ENCODE data around the gene CHMP4B.

DNA sequence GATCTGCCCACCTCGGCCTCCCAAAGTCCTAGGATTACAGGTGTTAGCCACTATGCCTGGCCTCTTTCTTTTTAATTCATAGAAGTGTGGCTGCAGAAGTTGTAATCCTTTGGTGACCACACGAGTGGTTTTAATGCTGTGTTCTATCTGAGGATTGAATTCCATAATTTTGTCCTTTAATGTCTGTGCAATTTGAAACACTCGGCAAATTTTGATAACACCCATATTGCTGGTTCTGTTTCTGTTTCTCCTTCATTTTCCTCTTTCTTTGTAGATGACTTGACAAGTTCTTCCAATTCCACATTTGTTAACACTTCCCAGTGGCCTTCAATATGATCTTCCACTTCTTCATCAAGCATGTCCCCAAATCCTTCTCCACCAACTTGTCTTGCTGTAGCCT is 2.8 kb upstream of the CHMP4B start:
- TF ChIP-seq, protein P1, sequence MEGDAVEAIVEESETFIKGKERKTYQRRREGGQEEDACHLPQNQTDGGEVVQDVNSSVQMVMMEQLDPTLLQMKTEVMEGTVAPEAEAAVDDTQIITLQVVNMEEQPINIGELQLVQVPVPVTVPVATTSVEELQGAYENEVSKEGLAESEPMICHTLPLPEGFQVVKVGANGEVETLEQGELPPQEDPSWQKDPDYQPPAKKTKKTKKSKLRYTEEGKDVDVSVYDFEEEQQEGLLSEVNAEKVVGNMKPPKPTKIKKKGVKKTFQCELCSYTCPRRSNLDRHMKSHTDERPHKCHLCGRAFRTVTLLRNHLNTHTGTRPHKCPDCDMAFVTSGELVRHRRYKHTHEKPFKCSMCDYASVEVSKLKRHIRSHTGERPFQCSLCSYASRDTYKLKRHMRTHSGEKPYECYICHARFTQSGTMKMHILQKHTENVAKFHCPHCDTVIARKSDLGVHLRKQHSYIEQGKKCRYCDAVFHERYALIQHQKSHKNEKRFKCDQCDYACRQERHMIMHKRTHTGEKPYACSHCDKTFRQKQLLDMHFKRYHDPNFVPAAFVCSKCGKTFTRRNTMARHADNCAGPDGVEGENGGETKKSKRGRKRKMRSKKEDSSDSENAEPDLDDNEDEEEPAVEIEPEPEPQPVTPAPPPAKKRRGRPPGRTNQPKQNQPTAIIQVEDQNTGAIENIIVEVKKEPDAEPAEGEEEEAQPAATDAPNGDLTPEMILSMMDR (IDR thresholded peaks at IDR 0.05; ENCODE audit: low read length): no peak
- TF ChIP-seq EZH2 (optimal IDR thresholded peaks at IDR 0.05; ENCODE audit: low read depth, low read length): no peak
